Breast epithelium (tissue), 4 donors: ENCODE data around the gene WT1. TPM values are rescaled to one million over a fixed set of nuclear protein-coding genes. Genes with fewer than 3 reads are reported as not detected.

Source experiments
- DNase-seq, 2 donors: peaks; one replicate each; pipeline ENCODE4 v3.0.0-alpha.2; 2019; ENCODE audit warnings: low spot score in 2 of 2
- H3K27ac ChIP-seq, 2 donors: fragments of 200-600 bp; sonication (generic) in 1 of 2; one replicate each; pipeline ENCODE4 v1.5.1; 2016 to 2019; ENCODE audit warnings: mild to moderate bottlenecking in 1 of 2
- H3K27me3 ChIP-seq, 2 donors: fragments of 200-600 bp; sonication (generic) in 1 of 2; one replicate each; pipeline versions ENCODE4 v1.5.1 to v1.6.0; 2017 to 2019; ENCODE audit warnings: control low read depth in 1 of 2, mild to moderate bottlenecking in 1 of 2
- H3K36me3 ChIP-seq: fragments of 200-600 bp; one replicate; pipeline ENCODE4 v1.5.1; 2019
- H3K4me1 ChIP-seq, 2 donors: fragments of 200-600 bp; sonication (generic); one replicate each; pipeline ENCODE4 v1.5.1; 2016 to 2019; ENCODE audit warnings: control low read depth in 1 of 2
- H3K4me3 ChIP-seq, 3 donors: fragments of 200-600 bp; sonication (generic); 1 replicate in 2 of 3; 2 replicates in 1 of 3; pipeline ENCODE4 v1.5.1; 2016 to 2019; ENCODE audit warnings: mild to moderate bottlenecking in 3 of 3, moderate library complexity in 2 of 3
- H3K9me3 ChIP-seq, 2 donors: fragments of 200-600 bp; sonication (generic) in 1 of 2; one replicate each; pipeline ENCODE4 v1.5.1; 2016 to 2019; ENCODE audit warnings: control low read depth in 1 of 2
- POLR2A ChIP-seq: fragments of 450-650 bp; IDR thresholded peaks from one replicate; pipeline ENCODE4 v1.6.1; 2016; ENCODE audit warnings: antibody characterized with exemption, mild to moderate bottlenecking, moderate library complexity
- POLR2AphosphoS5 ChIP-seq, 3 donors: sonication (generic); formaldehyde crosslinking; IDR thresholded peaks; one replicate each; pipeline ENCODE4 v1.6.1; 2017; ENCODE audit warnings: antibody characterized with exemption in 3 of 3
- intact Hi-C: fragments of 100-400 bp; cut with DNase I; formaldehyde crosslinking; loops from one replicate; pipeline ENCODE4 v1.15.1; 2023; ENCODE audit warnings: low total_unique reads
- total RNA-seq, 3 donors: library from RNA; depleted of rRNA; stranded (reverse); fragments of >200 nt; gene quantifications; one replicate each; pipeline ENCODE4 v1.1.0, GENCODE V29; 2016
- TF ChIP-seq, protein P1 (sequence below), 3 donors: fragments of 450-650 bp; IDR thresholded peaks; one replicate each; pipeline ENCODE4 v1.5.1; 2016 to 2017; ENCODE audit warnings: antibody characterized with exemption in 3 of 3, mild to moderate bottlenecking in 3 of 3, moderate library complexity in 3 of 3

WT1 gene
- total RNA-seq, 3 donors from 2014 or later, result 0.66 to 11.6 TPM; not detected in 1

GRCh38 chr11:32388871-32389770 is 46.2 kb downstream of the WT1 start:
- DNase-seq, result no peak
- H3K9me3 ChIP-seq, result no peaks in the 10 kb centered on the region
- no peaks in the 10 kb centered on the region for H3K4me1 ChIP-seq
- TF ChIP-seq, protein P1, sequence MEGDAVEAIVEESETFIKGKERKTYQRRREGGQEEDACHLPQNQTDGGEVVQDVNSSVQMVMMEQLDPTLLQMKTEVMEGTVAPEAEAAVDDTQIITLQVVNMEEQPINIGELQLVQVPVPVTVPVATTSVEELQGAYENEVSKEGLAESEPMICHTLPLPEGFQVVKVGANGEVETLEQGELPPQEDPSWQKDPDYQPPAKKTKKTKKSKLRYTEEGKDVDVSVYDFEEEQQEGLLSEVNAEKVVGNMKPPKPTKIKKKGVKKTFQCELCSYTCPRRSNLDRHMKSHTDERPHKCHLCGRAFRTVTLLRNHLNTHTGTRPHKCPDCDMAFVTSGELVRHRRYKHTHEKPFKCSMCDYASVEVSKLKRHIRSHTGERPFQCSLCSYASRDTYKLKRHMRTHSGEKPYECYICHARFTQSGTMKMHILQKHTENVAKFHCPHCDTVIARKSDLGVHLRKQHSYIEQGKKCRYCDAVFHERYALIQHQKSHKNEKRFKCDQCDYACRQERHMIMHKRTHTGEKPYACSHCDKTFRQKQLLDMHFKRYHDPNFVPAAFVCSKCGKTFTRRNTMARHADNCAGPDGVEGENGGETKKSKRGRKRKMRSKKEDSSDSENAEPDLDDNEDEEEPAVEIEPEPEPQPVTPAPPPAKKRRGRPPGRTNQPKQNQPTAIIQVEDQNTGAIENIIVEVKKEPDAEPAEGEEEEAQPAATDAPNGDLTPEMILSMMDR (IDR thresholded peaks at IDR 0.05), result no peak
- no peak for TF ChIP-seq POLR2A
- TF ChIP-seq POLR2AphosphoS5 (IDR thresholded peaks at IDR 0.05), result no peak
- intact Hi-C loops, result no loop called here
- no peak overlapping the region for H3K27ac ChIP-seq
- no peak overlapping the region for H3K4me3 ChIP-seq
- no peaks in the 10 kb centered on the region for H3K36me3 ChIP-seq
- H3K27me3 ChIP-seq, result peaks cover 0 to 10% of the 10 kb centered on the region in 2 donors

GRCh38 chr11:32388365-32388764 is 47.0 kb downstream of the WT1 start:
- Histone ChIP-seq H3K9me3 (no peaks in the 10 kb centered on the region), H3K4me3 (no peak overlapping the region), H3K4me1 (no peaks in the 10 kb centered on the region), H3K27me3 (peaks cover 0 to 13% of the 10 kb centered on the region in 2 donors), H3K36me3 (no peaks in the 10 kb centered on the region), H3K27ac (no peak overlapping the region)
- intact Hi-C loops, result no loop called here
- TF ChIP-seq POLR2AphosphoS5 (IDR thresholded peaks at IDR 0.05), result no peak
- no peak for TF ChIP-seq POLR2A
- TF ChIP-seq, protein P1 (IDR thresholded peaks at IDR 0.05), result no peak
- DNase-seq, result no peak

DNA sequence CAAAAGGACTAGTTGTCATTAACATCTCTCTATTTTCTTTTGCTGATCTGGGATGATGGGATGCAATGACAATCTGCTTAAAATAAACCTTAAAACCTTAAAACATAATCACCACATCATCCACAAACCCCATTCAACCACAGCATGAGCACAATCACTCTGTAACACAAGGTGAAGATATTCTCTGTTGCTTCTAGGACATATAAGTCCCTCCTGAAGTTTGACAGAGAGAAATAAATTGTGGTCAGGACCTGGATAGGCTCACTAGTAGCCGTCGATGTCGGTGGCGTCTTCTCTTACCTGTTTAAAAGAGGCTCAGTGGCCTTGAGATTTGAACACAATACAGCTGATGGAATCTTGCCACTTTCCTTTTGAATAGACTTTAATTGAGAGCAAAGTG is 47.9 kb downstream of the WT1 start:
- intact Hi-C loops, result no loop called here
- no peaks in the 10 kb centered on the region for H3K4me1 ChIP-seq
- H3K36me3 ChIP-seq, result no peaks in the 10 kb centered on the region
- H3K4me3 ChIP-seq, result no peak overlapping the region
- TF ChIP-seq POLR2A (no peak), POLR2AphosphoS5 (IDR thresholded peaks at IDR 0.05) (no peak)
- TF ChIP-seq, protein P1 (IDR thresholded peaks at IDR 0.05), result no peak
- no peak overlapping the region for H3K27ac ChIP-seq
- no peak for DNase-seq
- peaks cover 0 to 21% of the 10 kb centered on the region in 2 donors for H3K27me3 ChIP-seq
- no peaks in the 10 kb centered on the region for H3K9me3 ChIP-seq

DNA sequence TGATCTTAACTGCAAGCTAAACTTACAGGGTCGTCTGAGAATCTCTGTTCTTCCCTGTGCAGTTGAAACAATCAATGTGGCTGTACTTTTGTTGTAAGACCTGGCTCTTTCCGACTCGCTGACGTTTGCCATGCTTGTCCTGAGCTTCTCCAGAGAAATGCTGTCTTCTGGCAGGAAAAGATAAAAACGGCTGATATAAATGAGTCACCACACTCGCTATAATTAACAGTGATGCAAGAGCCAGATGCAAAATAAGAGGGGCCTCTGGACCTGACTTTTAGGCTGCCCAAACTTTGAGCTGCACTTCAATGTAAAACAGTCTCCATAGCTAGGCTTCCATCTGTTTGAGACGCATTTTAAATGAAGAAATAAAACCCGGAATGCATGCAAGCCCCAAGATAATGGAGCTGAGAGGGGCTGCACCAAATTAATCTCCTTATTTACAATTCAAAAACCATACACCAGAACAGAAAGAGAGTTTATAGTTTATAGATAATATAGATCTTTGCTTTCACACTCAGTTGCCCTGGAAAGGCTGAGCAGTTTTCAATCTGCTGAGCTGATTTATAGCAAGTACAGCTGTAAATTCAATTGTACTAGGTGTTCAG is 48.5 kb downstream of the WT1 start:
- DNase-seq, result no peak
- intact Hi-C loops, result no loop called here
- Histone ChIP-seq H3K27me3 (peaks cover 0 to 23% of the 10 kb centered on the region in 2 donors), H3K4me3 (no peak overlapping the region), H3K36me3 (no peaks in the 10 kb centered on the region), H3K27ac (no peak overlapping the region), H3K9me3 (no peaks in the 10 kb centered on the region), H3K4me1 (no peaks in the 10 kb centered on the region)
- no peak for TF ChIP-seq POLR2A
- TF ChIP-seq, protein P1 (IDR thresholded peaks at IDR 0.05), result no peak

- no peak overlapping the region for H3K27ac ChIP-seq
Measured at GRCh38 chr11:32385998-32386397, 49.3 kb downstream of the WT1 start.

More at GRCh38 chr11:32385998-32386397, 49.3 kb downstream of the WT1 start:
- TF ChIP-seq POLR2AphosphoS5 (IDR thresholded peaks at IDR 0.05) (no peak), POLR2A (no peak)
- TF ChIP-seq, protein P1 (IDR thresholded peaks at IDR 0.05), result no peak
- no peak for DNase-seq
- no peaks in the 10 kb centered on the region for H3K9me3 ChIP-seq
- intact Hi-C loops, result no loop called here
- H3K4me3 ChIP-seq, result no peak overlapping the region
- H3K36me3 ChIP-seq, result no peaks in the 10 kb centered on the region
- peaks cover 0 to 31% of the 10 kb centered on the region in 2 donors for H3K27me3 ChIP-seq
- H3K4me1 ChIP-seq, result no peaks in the 10 kb centered on the region
